Immature natural killer cell (primary cell): ENCODE results near the gene USP38. TPM values are rescaled to one million over a fixed set of nuclear protein-coding genes. Genes with fewer than 3 reads are reported as not detected.
"Not testable (repeated sequence)": the region's sequence is repeated elsewhere in the genome, so short reads cannot be mapped to it uniquely, and the experiment has no call there.

Source experiments
- DNase-seq, 3 donors: peaks; one replicate each; pipeline ENCODE4 v3.0.0; 2022; ENCODE audit warnings: mixed read lengths in 1 of 3
- H3K27ac Mint-ChIP-seq, 6 donors: one replicate each; pipeline ENCODE4 v1.8.0; 2020; ENCODE audit warnings: mixed read lengths in 6 of 6, mild to moderate bottlenecking in 5 of 6, inconsistent platforms in 4 of 6, moderate library complexity in 3 of 6
- H3K27me3 Mint-ChIP-seq, 3 donors: one replicate each; pipeline ENCODE4 v1.8.0; 2020 to 2021; ENCODE audit warnings: low read depth in 3 of 3, mild to moderate bottlenecking in 3 of 3, mixed read lengths in 3 of 3, moderate library complexity in 3 of 3, inconsistent platforms in 1 of 3
- H3K36me3 Mint-ChIP-seq, 3 donors: one replicate each; pipeline ENCODE4 v1.8.0; 2020; ENCODE audit warnings: mixed read lengths in 3 of 3, inconsistent platforms in 2 of 3, mild to moderate bottlenecking in 2 of 3
- H3K4me1 Mint-ChIP-seq, 2 donors: one replicate each; pipeline ENCODE4 v1.8.0; 2020; ENCODE audit warnings: inconsistent platforms in 2 of 2, mild to moderate bottlenecking in 2 of 2, mixed read lengths in 2 of 2, moderate library complexity in 1 of 2
- H3K4me3 Mint-ChIP-seq, 5 donors: one replicate each; pipeline ENCODE4 v1.8.0; 2020; ENCODE audit warnings: mild to moderate bottlenecking in 5 of 5, mixed read lengths in 5 of 5, inconsistent platforms in 3 of 5, moderate library complexity in 3 of 5
- H3K9me3 Mint-ChIP-seq, 6 donors: one replicate each; pipeline ENCODE4 v1.8.0; 2020; ENCODE audit warnings: mild to moderate bottlenecking in 6 of 6, mixed read lengths in 6 of 6, inconsistent platforms in 4 of 6, moderate library complexity in 3 of 6
- polyA plus RNA-seq, 3 donors: library from polyadenylated mRNA; unstranded; fragments of 300-500 nt; fragmentation: Illumina TruSeq; gene quantifications; one replicate each; pipeline ENCODE4 v1.2.3, GENCODE V29; 2021

Gene USP38
- polyA plus RNA-seq, 3 donors from 2014 or later = 19.7 to 31.5 (median 25.4) TPM

DNA sequence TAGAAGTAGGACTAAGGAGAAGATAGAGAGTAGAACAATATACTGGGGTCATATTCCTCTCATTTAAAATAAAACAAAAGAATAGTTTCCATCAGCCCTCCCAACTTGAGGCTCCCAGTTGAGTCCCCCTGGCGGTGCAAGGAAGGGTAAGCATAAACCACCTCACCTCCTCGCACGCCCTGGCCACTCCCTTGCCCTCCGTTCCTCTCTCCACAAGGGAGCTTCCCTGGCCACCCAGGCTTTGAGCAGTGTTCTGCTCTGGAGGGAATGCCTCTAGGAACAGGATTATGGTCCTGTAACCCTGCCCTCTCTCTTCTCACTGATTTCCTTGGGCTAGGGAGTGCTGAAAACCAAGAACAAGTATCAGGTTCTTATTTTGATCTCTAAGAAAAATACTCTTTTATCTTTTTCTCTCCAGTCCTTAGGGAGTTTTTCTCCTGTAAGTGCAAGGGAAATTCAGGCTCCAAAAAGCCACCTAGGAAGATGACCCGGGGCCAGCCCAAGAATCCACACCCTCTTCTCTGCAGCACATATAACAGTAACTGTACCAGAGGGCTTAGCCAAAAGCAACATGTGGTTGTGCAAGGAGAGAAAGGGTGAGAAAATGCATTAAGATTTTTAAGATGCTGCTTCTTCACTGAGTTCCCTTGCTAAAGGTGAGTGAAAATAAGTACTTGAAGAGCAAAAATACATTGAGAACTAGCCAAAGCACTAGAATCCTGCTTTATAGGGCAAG lies 69.9 kb downstream of the USP38 start:
- Mint-ChIP-seq H3K4me3 (no peak overlapping the region), H3K36me3 (no peaks in the 10 kb centered on the region), H3K27me3 (peaks cover 0 to 2% (median 0%) of the 10 kb centered on the region in 3 donors), H3K9me3 (no peaks in the 10 kb centered on the region), H3K4me1 (no peaks in the 10 kb centered on the region), H3K27ac (no peak overlapping the region)
- no peak for DNase-seq

- peaks cover 0 to 2% (median 0%) of the 10 kb centered on the region in 3 donors for H3K27me3 Mint-ChIP-seq
- H3K36me3 Mint-ChIP-seq = no peaks in the 10 kb centered on the region
- H3K4me1 Mint-ChIP-seq = no peaks in the 10 kb centered on the region
- no peaks in the 10 kb centered on the region for H3K9me3 Mint-ChIP-seq
- DNase-seq = no peak
- H3K4me3 Mint-ChIP-seq = no peak overlapping the region
- no peak overlapping the region for H3K27ac Mint-ChIP-seq
Measured at GRCh38 chr4:143256456-143256855, 71.7 kb downstream of the USP38 start.

- Mint-ChIP-seq H3K4me1 (no peaks in the 10 kb centered on the region), H3K27me3 (peaks cover 0 to 6% (median 0%) of the 10 kb centered on the region in 3 donors), H3K9me3 (no peaks in the 10 kb centered on the region), H3K36me3 (no peaks in the 10 kb centered on the region), H3K4me3 (no peak overlapping the region), H3K27ac (no peak overlapping the region)
- no peak for DNase-seq
Measured at GRCh38 chr4:143257356-143257755, 72.6 kb downstream of the USP38 start.

GRCh38 chr4:143260750-143261149 lies 76.0 kb downstream of the USP38 start:
- Mint-ChIP-seq H3K36me3 (no peaks in the 10 kb centered on the region), H3K9me3 (peaks cover 0 to 5% (median 0%) of the 10 kb centered on the region in 6 donors)

DNA sequence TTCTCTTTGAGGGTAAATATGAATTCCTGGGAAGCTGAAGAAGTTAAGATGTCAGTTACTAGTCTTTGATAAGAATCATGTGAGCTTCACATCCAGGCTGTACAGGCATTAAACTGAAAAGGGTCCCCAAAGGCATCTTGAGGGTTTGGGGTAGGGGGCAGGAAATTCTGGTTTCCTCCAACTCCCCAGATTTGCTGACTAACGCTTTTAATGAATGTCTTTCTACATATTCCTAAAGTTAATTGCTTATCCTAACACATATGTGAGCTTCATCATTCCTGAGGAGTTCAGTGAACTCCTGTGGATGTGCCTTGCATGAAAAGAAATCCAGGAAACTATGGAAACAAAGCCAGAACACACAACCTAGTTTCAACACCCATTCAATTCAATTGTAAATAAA lies 78.1 kb downstream of the USP38 start:
- Mint-ChIP-seq H3K36me3 (no peaks in the 10 kb centered on the region), H3K27me3 (peaks cover 0 to 6% (median 0%) of the 10 kb centered on the region in 3 donors), H3K27ac (no peak overlapping the region), H3K4me1 (no peaks in the 10 kb centered on the region), H3K4me3 (no peak overlapping the region), H3K9me3 (peaks cover 0 to 17% (median 0%) of the 10 kb centered on the region in 6 donors)
- no peak for DNase-seq

More at GRCh38 chr4:143260750-143261149, 76.0 kb downstream of the USP38 start:
- Mint-ChIP-seq H3K4me3 (no peak overlapping the region), H3K27me3 (peaks cover 0 to 6% (median 0%) of the 10 kb centered on the region in 3 donors), H3K4me1 (no peaks in the 10 kb centered on the region), H3K27ac (no peak overlapping the region)
- DNase-seq = no peak

DNA sequence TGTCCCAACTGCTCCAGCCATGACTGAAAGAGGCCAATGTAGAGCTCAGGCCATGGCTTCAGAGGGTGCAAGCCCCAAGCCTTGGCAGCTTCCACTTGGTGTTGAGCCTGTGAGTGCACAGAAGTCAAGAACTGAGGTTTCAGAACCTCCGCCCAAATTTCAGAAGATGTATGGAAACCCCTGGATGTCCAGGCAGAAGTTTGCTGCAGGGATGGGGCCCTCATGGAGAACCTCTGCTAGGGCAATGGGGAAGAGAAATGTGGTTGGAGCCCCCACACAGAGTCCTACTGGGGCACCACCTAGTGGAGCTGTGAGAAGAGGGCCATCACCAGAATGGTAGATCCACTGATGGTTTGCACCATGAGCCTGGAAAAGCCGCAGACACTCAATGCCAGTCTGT lies 83.0 kb downstream of the USP38 start:
- not testable (repeated sequence) for H3K4me1 Mint-ChIP-seq, H3K36me3 Mint-ChIP-seq, H3K27ac Mint-ChIP-seq, H3K4me3 Mint-ChIP-seq, DNase-seq, H3K27me3 Mint-ChIP-seq
- H3K9me3 Mint-ChIP-seq = peaks cover 0 to 17% (median 2%) of the 10 kb centered on the region in 6 donors

- H3K27me3 Mint-ChIP-seq = peaks cover 0 to 3% (median 3%) of the 10 kb centered on the region in 3 donors
- H3K27ac Mint-ChIP-seq = no peak overlapping the region
- no peaks in the 10 kb centered on the region for H3K36me3 Mint-ChIP-seq
- no peak overlapping the region for H3K4me3 Mint-ChIP-seq
- H3K4me1 Mint-ChIP-seq = no peaks in the 10 kb centered on the region
- peaks cover 0 to 16% (median 2%) of the 10 kb centered on the region in 6 donors for H3K9me3 Mint-ChIP-seq
- DNase-seq = no peak
Measured at GRCh38 chr4:143270256-143270838, 85.6 kb downstream of the USP38 start.

Other genes starting within 250 kb of the USP38 start
- 1 to 10 TPM in 2 of 3 donors, not detected in 1; 1.9 to 2.9 TPM for gene GAB1, start 152.0 kb downstream of the USP38 start, polyA plus RNA-seq